Head of caudate nucleus (tissue), 42 donors: ENCODE results near the gene CALR.
A peak's percentile ranks its signal among the peaks of the same experiment; 100 is the strongest.
"Not testable (repeated sequence)": the region's sequence is repeated elsewhere in the genome, so short reads cannot be mapped to it uniquely, and the experiment has no call there.

Experiments used
- DNase-seq, 42 donors: peaks; one replicate each; pipeline versions ENCODE4 v3.0.0 to v3.0.0-alpha.2; 2020 to 2021; ENCODE audit warnings: mixed read lengths in 7 of 42
- intact Hi-C: fragments of 100-400 bp; cut with DNase I; formaldehyde crosslinking; loops from one replicate; pipeline ENCODE4 v1.15.0; 2022

The CALR gene

GRCh38 chr19:12948612-12949362 lies 10.4 kb downstream of the CALR start:
- no peak for DNase-seq
- intact Hi-C loops = no loop called here

- intact Hi-C loops = no loop called here
- no peak for DNase-seq
Observed at GRCh38 chr19:12949363-12950283, 11.2 kb downstream of the CALR start.

- DNase-seq, intact Hi-C loops: not testable (repeated sequence)
Observed at GRCh38 chr19:12952050-12952449, 13.6 kb downstream of the CALR start.

- peak in 2 of 42 donors; percentile 31 to 53 for DNase-seq
- intact Hi-C loops = no loop called here
Observed at GRCh38 chr19:12952488-12953137, 14.2 kb downstream of the CALR start.

GRCh38 chr19:12953138-12953798 lies 14.9 kb downstream of the CALR start:
- peak; percentile 41 to 91 (median 74) for DNase-seq
- intact Hi-C loops = no loop called here

- DNase-seq = peak in 2 of 42 donors; percentile 43 to 44
- intact Hi-C loops = no loop called here
Observed at GRCh38 chr19:12953799-12954611, 15.6 kb downstream of the CALR start.

GRCh38 chr19:12954612-12954962 lies 16.2 kb downstream of the CALR start:
- intact Hi-C loops = no loop called here
- DNase-seq = peak in 1 of 42 donors; percentile 26

- intact Hi-C loops, DNase-seq: not testable (repeated sequence)
Observed at GRCh38 chr19:12955575-12955974, 17.2 kb downstream of the CALR start.

GRCh38 chr19:12955996-12956395 lies 17.6 kb downstream of the CALR start:
- intact Hi-C loops = loop anchor here (2.0 kb wide), 1 partner anchor 35 kb away; no protein-coding TSS in a partner anchor
- no peak for DNase-seq

GRCh38 chr19:12956446-12957388 lies 18.3 kb downstream of the CALR start, which contains the start of gene GADD45GIP1:
Gene GADD45GIP1, minus strand, starts transcription at chr19:12957223. Its CDS starts 11 bp downstream, at chr19:12957212.
- DNase-seq = peak; percentile 36 to 88 (median 78)
- intact Hi-C loops = loop anchor here (2.0 kb wide), 1 partner anchor 36 kb away; no protein-coding TSS in a partner anchor

GRCh38 chr19:12957389-12957952 lies 19.1 kb downstream of the CALR start:
- not testable (repeated sequence) for DNase-seq
- intact Hi-C loops = loop anchor here (2.0 kb wide), 1 partner anchor 37 kb away; no protein-coding TSS in a partner anchor

- intact Hi-C loops = no loop called here
- no peak for DNase-seq
Observed at GRCh38 chr19:12959481-12959880, 21.1 kb downstream of the CALR start.

GRCh38 chr19:12965017-12965811 lies 26.8 kb downstream of the CALR start:
- intact Hi-C loops = no loop called here
- DNase-seq = peak; percentile 57 to 92 (median 83)

GRCh38 chr19:12965812-12966135 lies 27.4 kb downstream of the CALR start:
- intact Hi-C loops = no loop called here

GRCh38 chr19:12967907-12968306 lies 29.5 kb downstream of the CALR start:
- intact Hi-C loops = no loop called here
- DNase-seq = no peak

More at GRCh38 chr19:12965812-12966135, 27.4 kb downstream of the CALR start:
- DNase-seq = no peak
